Type B pancreatic cell (in vitro differentiated cells): Measurements from ENCODE around the gene CRHBP. TPM values are rescaled to one million over a fixed set of nuclear protein-coding genes. Genes with fewer than 3 reads are reported as not detected.
"Not testable (repeated sequence)": the region's sequence is repeated elsewhere in the genome, so short reads cannot be mapped to it uniquely, and the experiment has no call there.

ENCODE experiments used
- DNase-seq: peaks from one replicate; pipeline ENCODE4 v3.0.0; 2021; ENCODE audit warnings: mixed read lengths; ENCODE audit not compliant: unreplicated experiment; ENCODE audit errors: extremely low spot score
- H3K27ac Mint-ChIP-seq: 2 replicates; pipeline ENCODE4 v1.8.0; 2021; ENCODE audit warnings: mild to moderate bottlenecking, mixed read lengths
- H3K27me3 Mint-ChIP-seq: 2 replicates; pipeline ENCODE4 v1.8.0; 2021; ENCODE audit warnings: mixed read lengths
- H3K36me3 Mint-ChIP-seq: 2 replicates; pipeline ENCODE4 v1.8.0; 2021; ENCODE audit warnings: mixed read lengths
- H3K4me1 Mint-ChIP-seq: one replicate; pipeline ENCODE4 v1.8.0; 2021; ENCODE audit warnings: mixed read lengths; ENCODE audit not compliant: unreplicated experiment
- H3K4me3 Mint-ChIP-seq: 2 replicates; pipeline ENCODE4 v1.8.0; 2021; ENCODE audit warnings: mild to moderate bottlenecking, mixed read lengths
- H3K9me3 Mint-ChIP-seq: 2 replicates; pipeline ENCODE4 v1.8.0; 2021; ENCODE audit warnings: mixed read lengths
- total RNA-seq: library from RNA; stranded (reverse); gene quantifications from 2 replicates; pipeline ENCODE4 v1.2.1, GENCODE V29; 2021; ENCODE audit warnings: low replicate concordance
- TF ChIP-seq, protein P1 (sequence below): fragments of 200-600 bp; sonication (generic); conservative IDR thresholded peaks from 2 replicates; pipeline ENCODE4 v1.5.0; 2021; ENCODE audit warnings: antibody characterized with exemption, mild to moderate bottlenecking

Gene CRHBP
- total RNA-seq, 1 donor from 2014 or later: 0.87 TPM

DNA sequence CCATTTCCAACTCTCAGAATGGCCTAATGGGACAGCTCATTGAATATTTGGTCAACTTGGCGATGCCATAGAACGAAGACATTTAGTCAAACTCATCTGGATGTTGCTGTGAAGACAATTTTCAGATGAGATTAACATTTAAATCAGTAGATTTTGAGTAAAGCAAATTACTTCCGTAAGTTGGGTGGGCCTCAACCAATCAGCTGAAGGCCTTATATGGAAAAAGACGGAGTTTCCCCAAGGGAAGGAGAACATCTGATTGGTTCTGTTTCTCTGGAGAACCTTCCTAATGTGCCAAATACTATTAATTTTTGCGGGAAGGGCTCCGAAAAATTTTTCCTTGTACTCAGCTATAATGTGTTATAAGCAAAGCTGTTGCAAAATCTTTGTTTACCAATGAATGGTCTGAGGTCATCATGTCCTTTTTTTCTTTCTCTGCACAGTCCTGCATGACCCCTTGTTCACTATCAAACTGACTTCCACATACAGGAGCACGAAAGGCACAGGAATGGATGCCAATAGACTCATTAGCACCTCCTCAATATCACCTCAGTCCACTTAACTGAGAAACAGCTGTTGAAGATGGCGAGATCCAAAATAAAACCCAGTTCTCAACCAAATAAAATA, 27.8 kb downstream of the CRHBP start:
- TF ChIP-seq, protein P1, sequence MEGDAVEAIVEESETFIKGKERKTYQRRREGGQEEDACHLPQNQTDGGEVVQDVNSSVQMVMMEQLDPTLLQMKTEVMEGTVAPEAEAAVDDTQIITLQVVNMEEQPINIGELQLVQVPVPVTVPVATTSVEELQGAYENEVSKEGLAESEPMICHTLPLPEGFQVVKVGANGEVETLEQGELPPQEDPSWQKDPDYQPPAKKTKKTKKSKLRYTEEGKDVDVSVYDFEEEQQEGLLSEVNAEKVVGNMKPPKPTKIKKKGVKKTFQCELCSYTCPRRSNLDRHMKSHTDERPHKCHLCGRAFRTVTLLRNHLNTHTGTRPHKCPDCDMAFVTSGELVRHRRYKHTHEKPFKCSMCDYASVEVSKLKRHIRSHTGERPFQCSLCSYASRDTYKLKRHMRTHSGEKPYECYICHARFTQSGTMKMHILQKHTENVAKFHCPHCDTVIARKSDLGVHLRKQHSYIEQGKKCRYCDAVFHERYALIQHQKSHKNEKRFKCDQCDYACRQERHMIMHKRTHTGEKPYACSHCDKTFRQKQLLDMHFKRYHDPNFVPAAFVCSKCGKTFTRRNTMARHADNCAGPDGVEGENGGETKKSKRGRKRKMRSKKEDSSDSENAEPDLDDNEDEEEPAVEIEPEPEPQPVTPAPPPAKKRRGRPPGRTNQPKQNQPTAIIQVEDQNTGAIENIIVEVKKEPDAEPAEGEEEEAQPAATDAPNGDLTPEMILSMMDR: no peak
- no peaks in the 10 kb centered on the region for H3K27me3 Mint-ChIP-seq
- H3K4me1 Mint-ChIP-seq: no peaks in the 10 kb centered on the region
- H3K36me3 Mint-ChIP-seq: no peaks in the 10 kb centered on the region
- no peak for DNase-seq
- no peaks in the 10 kb centered on the region for H3K9me3 Mint-ChIP-seq
- H3K4me3 Mint-ChIP-seq: no peak overlapping the region
- no peak overlapping the region for H3K27ac Mint-ChIP-seq

DNA sequence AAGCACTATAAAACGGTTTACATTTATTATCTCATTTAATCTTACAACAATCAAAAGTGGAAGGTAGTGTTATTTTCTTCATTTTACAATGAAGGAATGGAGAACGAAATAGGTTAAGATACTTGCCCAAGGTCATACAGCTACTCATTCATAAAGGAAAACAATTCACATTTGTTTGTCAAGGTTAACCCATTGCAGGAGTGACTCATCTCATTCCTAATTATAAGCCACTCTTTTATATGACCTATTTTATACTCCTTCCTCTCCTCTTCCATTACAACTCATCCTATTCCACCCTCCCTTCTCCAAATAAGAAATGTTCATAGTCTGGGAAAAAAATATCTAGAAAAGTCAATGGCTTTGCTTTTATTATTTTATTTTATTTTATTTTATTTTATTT, 29.6 kb downstream of the CRHBP start:
- no peaks in the 10 kb centered on the region for H3K36me3 Mint-ChIP-seq
- DNase-seq: no peak
- H3K27me3 Mint-ChIP-seq: no peaks in the 10 kb centered on the region
- no peak overlapping the region for H3K27ac Mint-ChIP-seq
- H3K9me3 Mint-ChIP-seq: no peaks in the 10 kb centered on the region
- TF ChIP-seq, protein P1: no peak
- peaks cover 7% of the 10 kb centered on the region for H3K4me1 Mint-ChIP-seq
- no peak overlapping the region for H3K4me3 Mint-ChIP-seq

DNA sequence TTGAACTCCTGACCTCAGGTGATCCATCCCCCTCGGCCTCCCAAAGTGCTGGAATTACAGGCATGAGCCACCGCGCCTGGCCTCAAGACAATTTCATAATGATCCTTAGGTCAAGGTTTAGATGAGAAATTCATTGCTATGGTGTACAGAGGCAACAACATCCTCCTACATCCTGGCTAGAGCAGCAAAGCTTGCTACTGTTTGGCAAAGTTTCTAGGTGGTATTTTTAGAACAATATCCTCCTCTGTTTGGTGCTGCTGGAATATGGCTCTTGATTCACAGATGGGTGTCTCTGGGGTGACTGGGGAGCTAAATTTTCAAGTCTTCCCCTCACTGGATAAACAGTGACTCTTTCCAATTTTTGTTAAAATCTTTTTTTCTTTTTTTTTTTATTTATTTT, 30.6 kb downstream of the CRHBP start:
- H3K36me3 Mint-ChIP-seq: no peaks in the 10 kb centered on the region
- H3K4me3 Mint-ChIP-seq: no peak overlapping the region
- peaks cover 2% of the 10 kb centered on the region for H3K27me3 Mint-ChIP-seq
- DNase-seq: no peak
- peaks cover 7% of the 10 kb centered on the region for H3K4me1 Mint-ChIP-seq
- no peak overlapping the region for H3K27ac Mint-ChIP-seq
- TF ChIP-seq, protein P1: no peak
- H3K9me3 Mint-ChIP-seq: no peaks in the 10 kb centered on the region

DNA sequence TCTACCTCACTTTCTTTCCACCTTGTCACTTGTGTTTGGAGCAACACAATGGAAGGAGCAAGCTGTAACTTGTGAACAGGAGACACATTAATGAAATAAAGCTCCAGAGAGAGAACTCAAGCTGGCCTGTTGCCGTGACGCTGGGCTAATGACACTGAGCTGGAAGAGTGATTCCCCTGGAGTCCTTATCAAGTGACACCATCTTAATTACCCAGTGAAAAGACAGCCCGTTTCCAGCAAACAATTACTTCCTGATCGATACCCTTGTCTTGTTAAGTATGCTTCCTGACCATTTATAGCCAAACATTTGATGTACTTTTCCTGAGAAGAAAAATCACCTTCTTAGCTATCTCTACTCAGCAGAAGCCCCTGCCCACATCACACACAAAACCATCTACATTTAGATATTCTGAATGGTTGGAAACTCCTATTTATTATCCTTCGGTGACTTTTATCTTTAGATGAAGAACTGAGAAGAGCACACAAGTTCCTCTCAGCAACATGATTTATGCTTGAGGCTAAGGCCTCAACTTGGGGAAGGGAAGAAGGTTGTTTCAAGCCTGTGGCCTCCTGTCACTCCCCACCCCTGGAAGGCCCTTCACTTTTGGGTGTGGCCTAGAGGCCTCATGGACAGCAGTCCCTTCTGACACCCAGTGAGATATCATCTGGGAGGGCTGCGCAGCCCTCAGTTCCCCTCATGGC, 34.1 kb downstream of the CRHBP start:
- no peak overlapping the region for H3K27ac Mint-ChIP-seq
- no peaks in the 10 kb centered on the region for H3K36me3 Mint-ChIP-seq
- no peaks in the 10 kb centered on the region for H3K9me3 Mint-ChIP-seq
- no peak overlapping the region for H3K4me3 Mint-ChIP-seq
- H3K27me3 Mint-ChIP-seq: peaks cover 3% of the 10 kb centered on the region
- H3K4me1 Mint-ChIP-seq: peaks cover 7% of the 10 kb centered on the region
- TF ChIP-seq, protein P1: no peak
- DNase-seq: no peak

DNA sequence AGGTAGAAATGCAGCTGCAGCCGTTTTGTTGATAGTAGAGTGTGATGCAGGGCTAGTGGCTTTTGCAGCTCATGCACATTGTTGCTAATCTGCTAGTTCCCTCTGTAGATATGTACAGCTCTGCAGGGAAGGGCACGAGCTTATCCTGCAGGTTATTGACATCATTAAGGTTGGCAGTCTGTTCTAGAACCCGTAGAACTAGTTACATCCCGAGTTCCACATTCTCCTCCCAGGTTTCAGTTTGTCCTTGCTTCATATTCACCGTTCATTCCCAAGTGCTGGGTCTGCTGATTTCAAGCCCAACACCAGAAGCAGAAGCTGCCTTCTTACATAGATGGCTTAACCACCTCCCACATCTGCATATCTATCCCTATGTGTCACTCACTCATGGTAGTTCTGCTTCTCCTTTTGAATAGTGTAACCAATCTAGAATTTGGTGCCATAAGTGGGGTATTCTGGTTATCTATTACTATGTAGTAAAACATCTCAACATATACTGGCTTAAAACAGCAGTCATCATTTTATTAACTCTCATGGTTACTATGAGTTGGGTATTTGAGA, 38.1 kb downstream of the CRHBP start:
- no peak overlapping the region for H3K4me3 Mint-ChIP-seq
- peaks cover 7% of the 10 kb centered on the region for H3K4me1 Mint-ChIP-seq
- no peak for DNase-seq
- H3K9me3 Mint-ChIP-seq: no peaks in the 10 kb centered on the region
- TF ChIP-seq, protein P1: no peak
- H3K36me3 Mint-ChIP-seq: no peaks in the 10 kb centered on the region
- peaks cover 4% of the 10 kb centered on the region for H3K27me3 Mint-ChIP-seq
- H3K27ac Mint-ChIP-seq: no peak overlapping the region

DNA sequence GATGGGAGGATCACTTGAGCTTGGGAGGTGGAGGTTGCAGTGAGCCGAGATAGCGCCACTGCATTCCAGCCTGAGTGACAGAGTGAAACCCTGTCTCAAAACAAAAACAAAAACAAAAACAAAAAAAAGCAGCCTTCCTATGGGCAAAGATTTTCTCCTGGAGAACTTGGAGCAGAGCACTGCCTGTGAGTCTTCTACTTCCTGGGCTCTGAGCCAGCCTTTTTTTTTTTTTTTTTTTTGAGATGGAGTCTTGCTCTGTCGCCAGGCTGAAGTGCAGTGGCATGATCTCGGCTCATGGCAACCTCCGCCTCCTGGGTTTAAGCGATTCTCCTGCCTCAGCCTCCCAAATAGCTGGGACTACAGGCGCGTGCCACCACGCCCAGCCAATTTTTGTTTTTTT, 40.6 kb downstream of the CRHBP start:
- not testable (repeated sequence) for H3K27ac Mint-ChIP-seq, H3K36me3 Mint-ChIP-seq, H3K27me3 Mint-ChIP-seq, H3K4me3 Mint-ChIP-seq, H3K4me1 Mint-ChIP-seq, DNase-seq, H3K9me3 Mint-ChIP-seq
